A673 (cell line): ENCODE measurements around the gene BTBD9. TPM values are rescaled to one million over a fixed set of nuclear protein-coding genes. Genes with fewer than 3 reads are reported as not detected.

Experiments used
- BruUV-seq: library from RNA; stranded (reverse); fragments of 400-500 nt; replicated peaks from 2 replicates; lab custom pipeline; 2021; lab: Mats Ljungman, UMichigan
- CTCF ChIA-PET: fragments of 300-600 bp; sonication (Branson Sonifier 250); formaldehyde crosslinking; loops from one replicate; lab custom pipeline; 2022; ENCODE audit warnings: antibody characterized with exemption; lab: Charles Lee
- POLR2A ChIA-PET: fragments of 300-600 bp; sonication (Branson Sonifier 250); formaldehyde crosslinking; loops from one replicate; lab custom pipeline; 2022; ENCODE audit warnings: antibody characterized with exemption; ENCODE audit not compliant: low non-redundant PET; lab: Charles Lee
- DNase-seq: peaks from one replicate; pipeline ENCODE4 v3.0.0-alpha.2; 2015; ENCODE audit warnings: low spot score
- H3K27ac ChIP-seq: fragments of 200-600 bp; sonication (generic); 2 replicates; pipeline ENCODE4 v1.5.1; 2016; ENCODE audit warnings: mixed run types, low read depth, mild to moderate bottlenecking, mixed read lengths, antibody characterized with exemption, low read length; ENCODE audit not compliant: poor library complexity, severe bottlenecking
- H3K27me3 ChIP-seq: fragments of 200-600 bp; sonication (generic); replicated peaks from 2 replicates; pipeline ENCODE4 v1.6.1; 2017; ENCODE audit warnings: mixed run types, low read depth, mild to moderate bottlenecking, mixed read lengths, antibody characterized with exemption, low read length; ENCODE audit not compliant: insufficient read depth, poor library complexity
- H3K36me3 ChIP-seq: fragments of 200-600 bp; sonication (generic); 2 replicates; pipeline ENCODE4 v1.6.1; 2016; ENCODE audit warnings: mixed run types, mild to moderate bottlenecking, mixed read lengths, antibody characterized with exemption, low read length; ENCODE audit not compliant: insufficient read depth, poor library complexity, severe bottlenecking
- H3K4me1 ChIP-seq: fragments of 200-600 bp; sonication (generic); 2 replicates; pipeline ENCODE4 v1.6.1; 2017; ENCODE audit warnings: mixed run types, mild to moderate bottlenecking, mixed read lengths, antibody characterized with exemption, low read length; ENCODE audit not compliant: insufficient read depth, poor library complexity, severe bottlenecking
- H3K4me3 ChIP-seq: fragments of 200-600 bp; sonication (generic); 2 replicates; pipeline ENCODE4 v1.5.1; 2016; ENCODE audit warnings: low read depth, mixed run types, mild to moderate bottlenecking, mixed read lengths, low read length; ENCODE audit not compliant: poor library complexity, severe bottlenecking
- H3K9me3 ChIP-seq: fragments of 200-600 bp; sonication (generic); 2 replicates; pipeline ENCODE4 v1.6.1; 2016; ENCODE audit warnings: mixed run types, low read depth, mild to moderate bottlenecking, mixed read lengths, antibody characterized with exemption, low read length; ENCODE audit not compliant: poor library complexity, severe bottlenecking
- EZH2 ChIP-seq: fragments of 200-600 bp; sonication (generic); IDR thresholded peaks from 2 replicates; pipeline ENCODE4 v1.6.1; 2017; ENCODE audit warnings: borderline replicate concordance, low read depth, mild to moderate bottlenecking, mixed read lengths, antibody characterized with exemption, low read length; ENCODE audit not compliant: poor library complexity, severe bottlenecking
- intact Hi-C: fragments of 100-400 bp; cut with micrococcal nuclease; formaldehyde crosslinking; loops from one replicate; pipeline ENCODE4 v1.10.0; 2022; ENCODE audit not compliant: unreplicated experiment
- total RNA-seq: library from RNA; stranded (reverse); gene quantifications from 2 replicates; pipeline ENCODE4 v1.2.3, GENCODE V29; 2021
- TF ChIP-seq, protein P1 (sequence below): fragments of 300-800, 200-600 bp; sonication (generic); conservative IDR thresholded peaks from 2 replicates; pipeline ENCODE4 v1.5.1; 2017; ENCODE audit warnings: low read depth, mild to moderate bottlenecking, antibody characterized with exemption, low read length, moderate library complexity, mixed read lengths

Gene BTBD9
- total RNA-seq, 1 experiment from 2014 or later: 8.0 TPM

DNA sequence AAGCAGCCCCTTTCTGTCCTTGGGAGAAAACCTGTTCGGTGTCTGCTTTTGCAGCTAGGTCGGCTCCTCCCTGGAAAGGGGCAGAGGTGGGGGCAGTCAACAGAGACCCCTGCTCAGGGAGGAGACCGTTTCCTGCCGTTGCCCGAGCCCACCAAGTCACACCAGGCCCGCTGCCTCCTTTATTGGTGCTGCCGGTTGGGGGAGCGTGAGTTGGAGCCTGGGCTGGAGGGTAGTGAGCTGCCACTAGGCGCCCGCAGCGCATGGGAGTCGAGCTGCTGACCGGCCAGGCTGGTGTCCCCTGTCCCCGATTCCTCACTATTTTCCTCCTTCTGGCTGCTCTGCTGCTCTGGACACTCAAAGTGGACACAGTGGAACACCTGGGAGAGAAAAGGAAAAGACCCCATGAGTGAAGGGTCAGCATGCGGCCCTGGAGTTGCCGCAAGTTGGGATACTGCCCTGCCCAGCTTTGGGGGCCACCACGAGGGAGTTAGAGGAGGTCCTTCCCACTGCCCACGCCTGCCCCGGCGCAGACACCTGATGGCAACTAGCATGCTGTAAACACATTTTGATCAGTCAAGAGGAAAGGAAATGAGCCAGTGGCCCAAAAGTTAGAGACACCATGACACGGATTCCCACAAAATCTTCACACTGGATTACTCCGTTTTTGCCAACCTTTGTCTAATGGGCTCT, 464.8 kb downstream of the BTBD9 start:
- DNase-seq: no peak
- Histone ChIP-seq H3K36me3 (no peaks in the 10 kb centered on the region), H3K4me1 (no peaks in the 10 kb centered on the region), H3K27me3 (no peaks in the 10 kb centered on the region), H3K9me3 (no peaks in the 10 kb centered on the region), H3K4me3 (no peak overlapping the region), H3K27ac (no peak overlapping the region)
- CTCF ChIA-PET: no interaction called here
- intact Hi-C loops: no loop called here
- POLR2A ChIA-PET: no interaction called here
- TF ChIP-seq EZH2: no peak
- TF ChIP-seq, protein P1, sequence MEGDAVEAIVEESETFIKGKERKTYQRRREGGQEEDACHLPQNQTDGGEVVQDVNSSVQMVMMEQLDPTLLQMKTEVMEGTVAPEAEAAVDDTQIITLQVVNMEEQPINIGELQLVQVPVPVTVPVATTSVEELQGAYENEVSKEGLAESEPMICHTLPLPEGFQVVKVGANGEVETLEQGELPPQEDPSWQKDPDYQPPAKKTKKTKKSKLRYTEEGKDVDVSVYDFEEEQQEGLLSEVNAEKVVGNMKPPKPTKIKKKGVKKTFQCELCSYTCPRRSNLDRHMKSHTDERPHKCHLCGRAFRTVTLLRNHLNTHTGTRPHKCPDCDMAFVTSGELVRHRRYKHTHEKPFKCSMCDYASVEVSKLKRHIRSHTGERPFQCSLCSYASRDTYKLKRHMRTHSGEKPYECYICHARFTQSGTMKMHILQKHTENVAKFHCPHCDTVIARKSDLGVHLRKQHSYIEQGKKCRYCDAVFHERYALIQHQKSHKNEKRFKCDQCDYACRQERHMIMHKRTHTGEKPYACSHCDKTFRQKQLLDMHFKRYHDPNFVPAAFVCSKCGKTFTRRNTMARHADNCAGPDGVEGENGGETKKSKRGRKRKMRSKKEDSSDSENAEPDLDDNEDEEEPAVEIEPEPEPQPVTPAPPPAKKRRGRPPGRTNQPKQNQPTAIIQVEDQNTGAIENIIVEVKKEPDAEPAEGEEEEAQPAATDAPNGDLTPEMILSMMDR: no peak
- BruUV-seq: no TSS peak

- Histone ChIP-seq H3K27me3 (no peaks in the 10 kb centered on the region), H3K36me3 (no peaks in the 10 kb centered on the region), H3K9me3 (no peaks in the 10 kb centered on the region), H3K4me3 (no peak overlapping the region), H3K4me1 (no peaks in the 10 kb centered on the region), H3K27ac (no peak overlapping the region)
- no peak for TF ChIP-seq EZH2
- TF ChIP-seq, protein P1: no peak
- ChIA-PET CTCF (no interaction called here), POLR2A (no interaction called here)
- DNase-seq: no peak
- no TSS peak for BruUV-seq
- intact Hi-C loops: no loop called here
Observed at GRCh38 chr6:38174315-38174714, 465.4 kb downstream of the BTBD9 start.

GRCh38 chr6:38173909-38174308, 465.8 kb downstream of the BTBD9 start:
- no TSS peak for BruUV-seq
- H3K4me1 ChIP-seq: no peaks in the 10 kb centered on the region

More at GRCh38 chr6:38173909-38174308, 465.8 kb downstream of the BTBD9 start:
- ChIA-PET CTCF (no interaction called here), POLR2A (no interaction called here)
- Histone ChIP-seq H3K27me3 (no peaks in the 10 kb centered on the region), H3K4me3 (no peak overlapping the region), H3K9me3 (no peaks in the 10 kb centered on the region), H3K27ac (no peak overlapping the region), H3K36me3 (no peaks in the 10 kb centered on the region)
- TF ChIP-seq EZH2: no peak
- TF ChIP-seq, protein P1: no peak
- DNase-seq: no peak
- intact Hi-C loops: no loop called here
